HepG2 (cell line): ENCODE results near the gene SEPHS2. TPM values are rescaled to one million over a fixed set of nuclear protein-coding genes. Genes with fewer than 3 reads are reported as not detected.

ENCODE experiments used
- EEA1 ChIP-seq: sonication (generic); formaldehyde crosslinking; IDR thresholded peaks from 2 replicates; pipeline ENCODE4 v1.5.1; 2020; ENCODE audit warnings: mild to moderate bottlenecking, missing genetic modification reagents, borderline replicate concordance
- KAT2B ChIP-seq: fragments of 150-350 bp; IDR thresholded peaks from 2 replicates; pipeline ENCODE4 v1.6.1; 2014; ENCODE audit warnings: low read depth, low read length, borderline replicate concordance
- KDM1A ChIP-seq: IDR thresholded peaks from 2 replicates; pipeline ENCODE4 v1.6.1; 2016; ENCODE audit warnings: missing compliant biosample characterization
- KLF16 ChIP-seq, 2 experiments: sonication (generic) in 1 of 2; formaldehyde crosslinking in 1 of 2; IDR thresholded peaks; 2 replicates each; pipeline versions ENCODE4 v1.6.1 to v1.8.0; 2016 to 2023; ENCODE audit warnings: missing genetic modification reagents in 2 of 2, missing compliant biosample characterization in 1 of 2
- MAFK ChIP-seq, 2 experiments: IDR thresholded peaks in 1 of 2; conservative IDR thresholded peaks in 1 of 2; 2 replicates each; pipeline ENCODE4 v1.6.1; 2011; ENCODE audit warnings: improper control_type of control experiment in 2 of 2, low read length in 2 of 2
- SNAI1 ChIP-seq: sonication (generic); formaldehyde crosslinking; IDR thresholded peaks from 2 replicates; pipeline ENCODE4 v1.5.0; 2020; ENCODE audit warnings: mild to moderate bottlenecking, missing genetic modification reagents, borderline replicate concordance
- polyA plus RNA-seq, 8 experiments: library from polyadenylated mRNA; depleted of rRNA in 3 of 8; stranded (reverse) in 7 of 8; unstranded in 1 of 8; fragments of >200 nt; fragmentation: Illumina TruSeq in 4 of 8; extraction: Trizol in 4 of 8; gene quantifications; 2 replicates each; pipeline versions ENCODE4 v1.2.1 to v1.2.3, GENCODE V29; 2011 to 2016; ENCODE audit warnings: low read depth in 4 of 8, missing spikeins in 1 of 8, mixed read lengths in 1 of 8; ENCODE audit not compliant: insufficient read depth in 1 of 8
- total RNA-seq, 5 experiments: library from RNA; depleted of rRNA; stranded (reverse); fragments of >200 nt; fragmentation: Illumina TruSeq; extraction: Trizol; gene quantifications; 2 replicates each; pipeline ENCODE4 v1.2.3, GENCODE V29; 2016; ENCODE audit warnings: low read depth in 1 of 5
- TF ChIP-seq, protein P1 (sequence below): fragments of 450-650 bp; IDR thresholded peaks from 2 replicates; pipeline ENCODE4 v1.6.1; 2017; ENCODE audit warnings: mild to moderate bottlenecking
- TF ChIP-seq, protein P2 (sequence below): sonication (generic); formaldehyde crosslinking; IDR thresholded peaks from one replicate; pipeline ENCODE4 v1.5.1; 2020; ENCODE audit warnings: mild to moderate bottlenecking, missing genetic modification reagents; ENCODE audit errors: not compliant biosample characterization
- TF ChIP-seq, protein P3 (sequence below): sonication (generic); formaldehyde crosslinking; conservative IDR thresholded peaks from 2 replicates; pipeline ENCODE4 v1.4.0; 2020; ENCODE audit warnings: missing genetic modification reagents
- TF ChIP-seq, protein P4 (sequence below): sonication (generic); formaldehyde crosslinking; IDR thresholded peaks from 2 replicates; pipeline ENCODE4 v1.8.1; 2023; ENCODE audit warnings: mild to moderate bottlenecking, moderate library complexity, missing genetic modification reagents

The SEPHS2 gene
- total and polyA plus RNA-seq, 2 of the 13 experiments (the other 11 are each of a cell fraction or from before 2014, with no cell fraction given) = 20.7 to 127 TPM

DNA sequence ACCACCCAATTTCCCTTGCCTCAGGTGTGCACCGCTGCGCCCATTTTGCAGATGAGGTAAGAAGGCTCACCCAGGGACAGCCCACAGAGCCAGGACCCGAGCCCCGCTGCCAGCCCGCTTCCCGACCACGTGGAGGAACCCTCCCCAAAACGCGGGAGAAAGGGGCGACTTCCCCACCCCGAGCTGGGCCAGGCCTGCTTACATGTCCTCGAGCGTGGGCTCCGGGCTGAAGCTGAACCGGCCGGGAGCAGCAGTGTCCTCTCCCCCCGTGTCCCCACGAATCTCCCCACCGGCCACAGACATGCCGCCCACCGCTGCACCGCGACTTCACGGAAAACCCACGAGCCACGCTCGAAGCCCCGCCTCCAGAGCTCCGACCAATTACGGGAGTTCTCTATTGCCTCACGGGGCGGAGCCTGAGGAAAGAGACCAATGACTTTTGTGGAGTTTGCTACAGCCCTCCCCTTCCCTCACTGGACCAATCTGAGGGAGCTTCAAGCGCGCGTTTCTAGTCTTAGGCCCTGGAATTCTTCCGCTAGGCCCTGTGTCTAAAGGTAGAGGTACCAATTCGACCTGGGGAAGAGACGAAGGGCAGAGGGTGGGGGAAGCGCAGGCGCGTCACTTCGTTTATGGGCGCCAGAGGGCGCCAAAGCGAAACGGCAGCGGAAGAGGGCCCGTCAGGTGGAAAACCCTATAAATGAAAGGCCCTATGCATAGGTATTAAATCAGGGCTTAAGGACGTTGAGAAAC is 15.8 kb downstream of the SEPHS2 start, which contains the start of gene DCTPP1 (continued):
- TF ChIP-seq, protein P1, sequence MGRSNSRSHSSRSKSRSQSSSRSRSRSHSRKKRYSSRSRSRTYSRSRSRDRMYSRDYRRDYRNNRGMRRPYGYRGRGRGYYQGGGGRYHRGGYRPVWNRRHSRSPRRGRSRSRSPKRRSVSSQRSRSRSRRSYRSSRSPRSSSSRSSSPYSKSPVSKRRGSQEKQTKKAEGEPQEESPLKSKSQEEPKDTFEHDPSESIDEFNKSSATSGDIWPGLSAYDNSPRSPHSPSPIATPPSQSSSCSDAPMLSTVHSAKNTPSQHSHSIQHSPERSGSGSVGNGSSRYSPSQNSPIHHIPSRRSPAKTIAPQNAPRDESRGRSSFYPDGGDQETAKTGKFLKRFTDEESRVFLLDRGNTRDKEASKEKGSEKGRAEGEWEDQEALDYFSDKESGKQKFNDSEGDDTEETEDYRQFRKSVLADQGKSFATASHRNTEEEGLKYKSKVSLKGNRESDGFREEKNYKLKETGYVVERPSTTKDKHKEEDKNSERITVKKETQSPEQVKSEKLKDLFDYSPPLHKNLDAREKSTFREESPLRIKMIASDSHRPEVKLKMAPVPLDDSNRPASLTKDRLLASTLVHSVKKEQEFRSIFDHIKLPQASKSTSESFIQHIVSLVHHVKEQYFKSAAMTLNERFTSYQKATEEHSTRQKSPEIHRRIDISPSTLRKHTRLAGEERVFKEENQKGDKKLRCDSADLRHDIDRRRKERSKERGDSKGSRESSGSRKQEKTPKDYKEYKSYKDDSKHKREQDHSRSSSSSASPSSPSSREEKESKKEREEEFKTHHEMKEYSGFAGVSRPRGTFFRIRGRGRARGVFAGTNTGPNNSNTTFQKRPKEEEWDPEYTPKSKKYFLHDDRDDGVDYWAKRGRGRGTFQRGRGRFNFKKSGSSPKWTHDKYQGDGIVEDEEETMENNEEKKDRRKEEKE = no peak
- TF ChIP-seq KLF16 (CRISPR knock-in tag; IDR thresholded peaks at IDR 0.05) (peak in 1 of 2 experiments; percentile 82; a peak in 1 of 4 replicates), EEA1 (CRISPR knock-in tag) (peak; percentile 91; the same call in 1 of the 2 replicates), SNAI1 (CRISPR knock-in tag) (peak; percentile 96; the same call in 1 of the 2 replicates), KDM1A (CRISPR knock-in tag) (0 out of 2 replicates have a peak, but pooled peaks have one; percentile 45), KAT2B (no peak), MAFK (conservative IDR thresholded peaks at IDR 0.05 in 1 of 2, IDR thresholded peaks at IDR 0.05 in 1 of 2; ENCODE audit: low read length in 2 of 2) (peak in 1 of 2 experiments; percentile 63; a peak in 2 of 4 replicates)
- TF ChIP-seq, protein P2, sequence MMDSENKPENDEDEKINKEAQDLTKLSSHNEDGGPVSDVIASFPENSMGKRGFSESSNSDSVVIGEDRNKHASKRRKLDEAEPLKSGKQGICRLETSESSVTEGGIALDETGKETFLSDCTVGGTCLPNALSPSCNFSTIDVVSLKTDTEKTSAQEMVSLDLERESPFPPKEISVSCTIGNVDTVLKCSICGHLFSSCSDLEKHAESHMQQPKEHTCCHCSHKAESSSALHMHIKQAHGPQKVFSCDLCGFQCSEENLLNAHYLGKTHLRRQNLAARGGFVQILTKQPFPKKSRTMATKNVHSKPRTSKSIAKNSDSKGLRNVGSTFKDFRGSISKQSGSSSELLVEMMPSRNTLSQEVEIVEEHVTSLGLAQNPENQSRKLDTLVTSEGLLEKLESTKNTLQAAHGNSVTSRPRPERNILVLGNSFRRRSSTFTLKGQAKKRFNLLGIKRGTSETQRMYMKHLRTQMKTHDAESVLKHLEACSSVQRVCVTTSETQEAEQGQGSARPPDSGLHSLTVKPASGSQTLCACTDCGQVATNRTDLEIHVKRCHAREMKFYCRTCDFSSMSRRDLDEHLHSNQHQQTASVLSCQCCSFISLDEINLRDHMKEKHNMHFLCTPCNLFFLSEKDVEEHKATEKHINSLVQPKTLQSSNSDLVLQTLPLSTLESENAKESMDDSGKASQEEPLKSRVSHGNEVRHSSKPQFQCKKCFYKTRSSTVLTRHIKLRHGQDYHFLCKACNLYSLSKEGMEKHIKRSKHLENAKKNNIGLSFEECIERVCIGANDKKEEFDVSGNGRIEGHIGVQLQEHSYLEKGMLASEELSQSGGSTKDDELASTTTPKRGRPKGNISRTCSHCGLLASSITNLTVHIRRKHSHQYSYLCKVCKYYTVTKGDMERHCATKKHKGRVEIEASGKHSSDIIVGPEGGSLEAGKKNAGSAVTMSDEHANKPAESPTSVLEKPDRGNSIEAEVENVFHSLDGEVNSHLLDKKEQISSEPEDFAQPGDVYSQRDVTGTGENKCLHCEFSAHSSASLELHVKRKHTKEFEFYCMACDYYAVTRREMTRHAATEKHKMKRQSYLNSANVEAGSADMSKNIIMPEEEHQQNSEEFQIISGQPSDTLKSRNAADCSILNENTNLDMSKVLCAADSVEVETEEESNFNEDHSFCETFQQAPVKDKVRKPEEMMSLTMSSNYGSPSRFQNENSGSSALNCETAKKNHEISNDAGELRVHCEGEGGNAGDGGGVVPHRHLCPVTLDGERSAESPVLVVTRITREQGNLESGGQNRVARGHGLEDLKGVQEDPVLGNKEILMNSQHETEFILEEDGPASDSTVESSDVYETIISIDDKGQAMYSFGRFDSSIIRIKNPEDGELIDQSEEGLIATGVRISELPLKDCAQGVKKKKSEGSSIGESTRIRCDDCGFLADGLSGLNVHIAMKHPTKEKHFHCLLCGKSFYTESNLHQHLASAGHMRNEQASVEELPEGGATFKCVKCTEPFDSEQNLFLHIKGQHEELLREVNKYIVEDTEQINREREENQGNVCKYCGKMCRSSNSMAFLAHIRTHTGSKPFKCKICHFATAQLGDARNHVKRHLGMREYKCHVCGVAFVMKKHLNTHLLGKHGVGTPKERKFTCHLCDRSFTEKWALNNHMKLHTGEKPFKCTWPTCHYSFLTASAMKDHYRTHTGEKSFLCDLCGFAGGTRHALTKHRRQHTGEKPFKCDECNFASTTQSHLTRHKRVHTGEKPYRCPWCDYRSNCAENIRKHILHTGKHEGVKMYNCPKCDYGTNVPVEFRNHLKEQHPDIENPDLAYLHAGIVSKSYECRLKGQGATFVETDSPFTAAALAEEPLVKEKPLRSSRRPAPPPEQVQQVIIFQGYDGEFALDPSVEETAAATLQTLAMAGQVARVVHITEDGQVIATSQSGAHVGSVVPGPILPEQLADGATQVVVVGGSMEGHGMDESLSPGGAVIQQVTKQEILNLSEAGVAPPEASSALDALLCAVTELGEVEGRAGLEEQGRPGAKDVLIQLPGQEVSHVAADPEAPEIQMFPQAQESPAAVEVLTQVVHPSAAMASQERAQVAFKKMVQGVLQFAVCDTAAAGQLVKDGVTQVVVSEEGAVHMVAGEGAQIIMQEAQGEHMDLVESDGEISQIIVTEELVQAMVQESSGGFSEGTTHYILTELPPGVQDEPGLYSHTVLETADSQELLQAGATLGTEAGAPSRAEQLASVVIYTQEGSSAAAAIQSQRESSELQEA = no peak
- TF ChIP-seq, protein P3, sequence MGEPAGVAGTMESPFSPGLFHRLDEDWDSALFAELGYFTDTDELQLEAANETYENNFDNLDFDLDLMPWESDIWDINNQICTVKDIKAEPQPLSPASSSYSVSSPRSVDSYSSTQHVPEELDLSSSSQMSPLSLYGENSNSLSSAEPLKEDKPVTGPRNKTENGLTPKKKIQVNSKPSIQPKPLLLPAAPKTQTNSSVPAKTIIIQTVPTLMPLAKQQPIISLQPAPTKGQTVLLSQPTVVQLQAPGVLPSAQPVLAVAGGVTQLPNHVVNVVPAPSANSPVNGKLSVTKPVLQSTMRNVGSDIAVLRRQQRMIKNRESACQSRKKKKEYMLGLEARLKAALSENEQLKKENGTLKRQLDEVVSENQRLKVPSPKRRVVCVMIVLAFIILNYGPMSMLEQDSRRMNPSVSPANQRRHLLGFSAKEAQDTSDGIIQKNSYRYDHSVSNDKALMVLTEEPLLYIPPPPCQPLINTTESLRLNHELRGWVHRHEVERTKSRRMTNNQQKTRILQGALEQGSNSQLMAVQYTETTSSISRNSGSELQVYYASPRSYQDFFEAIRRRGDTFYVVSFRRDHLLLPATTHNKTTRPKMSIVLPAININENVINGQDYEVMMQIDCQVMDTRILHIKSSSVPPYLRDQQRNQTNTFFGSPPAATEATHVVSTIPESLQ (CRISPR knock-in tag) = peak; percentile 81; the same call in 1 of the 2 replicates
- TF ChIP-seq, protein P4, sequence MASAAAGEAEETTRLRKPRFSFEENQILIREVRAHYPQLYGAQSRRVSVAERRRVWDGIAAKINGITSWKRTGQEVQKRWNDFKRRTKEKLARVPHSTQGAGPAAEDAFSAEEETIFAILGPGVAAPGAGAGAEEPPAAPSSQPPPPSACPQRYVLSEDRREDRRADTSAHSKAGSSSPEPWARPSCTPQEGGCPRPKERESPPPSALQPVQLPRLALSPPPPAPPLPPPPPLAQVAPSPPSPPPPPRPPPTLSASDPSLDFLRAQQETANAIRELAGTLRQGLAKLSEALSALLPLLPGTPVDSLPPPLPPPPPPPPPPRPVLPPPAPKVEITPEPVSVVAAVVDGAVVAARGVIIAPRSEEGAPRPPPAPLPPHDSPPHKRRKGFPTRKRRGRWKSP (CRISPR knock-in tag) = peak; percentile 93
